H1 (cell line): Measurements from ENCODE around the gene ELMO1. TPM values are rescaled to one million over a fixed set of nuclear protein-coding genes. Genes with fewer than 3 reads are reported as not detected.

Source experiments
- CTCF ChIA-PET: fragments of 300-600 bp; sonication (Branson Sonifier 250); formaldehyde crosslinking; loops from one replicate; lab custom pipeline; 2021; ENCODE audit not compliant: partially characterized antibody; lab: Charles Lee
- POLR2A ChIA-PET: fragments of 300-600 bp; sonication (Branson Sonifier 250); formaldehyde crosslinking; loops from one replicate; lab custom pipeline; 2021; ENCODE audit warnings: inconsistent platforms; ENCODE audit not compliant: partially characterized antibody; lab: Charles Lee
- DNase-seq, 2 experiments: peaks; one replicate each; pipeline versions ENCODE4 v3.0.0 to v3.0.0-alpha.2; 2010 to 2022; ENCODE audit warnings: low spot score in 2 of 2, low read depth in 1 of 2, mixed read lengths in 1 of 2
- FAIRE-seq: peaks from 2 replicates; lab custom pipeline; 2011; peaks lifted over from hg19 to GRCh38; lab: Jason Lieb, UNC
- H2AFZ ChIP-seq: 2 replicates; pipeline ENCODE4 v1.8.1; 2012; ENCODE audit warnings: low read length, inconsistent platforms
- H2AK5ac ChIP-seq: 2 replicates; pipeline ENCODE4 v1.6.1; 2013; ENCODE audit warnings: low read depth, low read length
- H2BK120ac ChIP-seq: replicated peaks from 2 replicates; pipeline ENCODE3; 2013; ENCODE audit warnings: low read depth, low read length, inconsistent platforms
- H2BK12ac ChIP-seq: 2 replicates; pipeline ENCODE4 v1.6.1; 2013; ENCODE audit warnings: low read depth, low read length
- H2BK15ac ChIP-seq: 2 replicates; pipeline ENCODE4 v1.6.1; 2013; ENCODE audit warnings: low read length
- H2BK20ac ChIP-seq: 2 replicates; pipeline ENCODE4 v1.6.1; 2013; ENCODE audit warnings: low read length
- H2BK5ac ChIP-seq: 2 replicates; pipeline ENCODE4 v1.6.1; 2013; ENCODE audit warnings: low read depth, low read length
- H3K14ac ChIP-seq: 2 replicates; pipeline ENCODE4 v1.6.1; 2013; ENCODE audit warnings: inconsistent platforms; ENCODE audit not compliant: insufficient read length
- H3K18ac ChIP-seq: 2 replicates; pipeline ENCODE4 v1.6.1; 2013; ENCODE audit warnings: low read length; ENCODE audit errors: extremely low read depth
- H3K23ac ChIP-seq: 2 replicates; pipeline ENCODE4 v1.6.1; 2013; ENCODE audit warnings: inconsistent platforms; ENCODE audit not compliant: insufficient read length
- H3K23me2 ChIP-seq: 2 replicates; pipeline ENCODE4 v1.6.1; 2013; ENCODE audit warnings: low read depth, low read length
- H3K27ac ChIP-seq: 2 replicates; pipeline ENCODE4 v1.6.1; 2011; ENCODE audit warnings: low read depth, low read length, inconsistent platforms
- H3K27me3 ChIP-seq, 4 experiments: replicated peaks in 1 of 4; 1 replicate in 1 of 4; 2 replicates in 3 of 4; pipeline versions ENCODE4 v1.6.1 to v1.8.1; 2011 to 2013; ENCODE audit warnings: low read length in 3 of 4, mild to moderate bottlenecking in 3 of 4, inconsistent platforms in 2 of 4, mixed read lengths in 2 of 4, moderate library complexity in 1 of 4; ENCODE audit not compliant: control insufficient read depth in 3 of 4, insufficient read depth in 3 of 4; ENCODE audit errors: extremely low read depth in 1 of 4
- H3K36me3 ChIP-seq, 4 experiments: 2 replicates each; pipeline versions ENCODE4 v1.6.1 to v1.8.1; 2011 to 2013; ENCODE audit warnings: mild to moderate bottlenecking in 4 of 4, low read length in 3 of 4, moderate library complexity in 2 of 4, control low read depth in 1 of 4, inconsistent platforms in 1 of 4; ENCODE audit not compliant: insufficient read depth in 4 of 4, control insufficient read depth in 2 of 4
- H3K4ac ChIP-seq: replicated peaks from 2 replicates; pipeline ENCODE3; 2013; ENCODE audit warnings: low read length, low read depth, mixed read lengths, inconsistent platforms; ENCODE audit not compliant: insufficient read length
- H3K4me1 ChIP-seq, 4 experiments: replicated peaks in 1 of 4; 1 replicate in 1 of 4; 2 replicates in 3 of 4; pipeline versions ENCODE4 v1.6.1 to v1.8.1; 2011 to 2013; ENCODE audit warnings: low read length in 3 of 4, inconsistent platforms in 2 of 4, mixed read lengths in 1 of 4; ENCODE audit not compliant: insufficient read depth in 4 of 4, control insufficient read depth in 3 of 4
- H3K4me2 ChIP-seq, 2 experiments: 2 replicates each; pipeline versions ENCODE4 v1.6.1 to v1.8.1; 2011 to 2013; ENCODE audit warnings: low read depth in 2 of 2, low read length in 2 of 2, control low read depth in 1 of 2, inconsistent platforms in 1 of 2, mild to moderate bottlenecking in 1 of 2; ENCODE audit not compliant: insufficient read depth in 1 of 2
- H3K4me3 ChIP-seq, 4 experiments: fragments of 200-600, 300-600 bp in 1 of 4; sonication (generic), shearing (Covaris generic), sonication (Bioruptor Twin) in 1 of 4; 2 replicates each; pipeline versions ENCODE4 v1.5.1 to v1.8.1; 2011 to 2016; ENCODE audit warnings: low read length in 4 of 4, low read depth in 3 of 4, control low read depth in 2 of 4, inconsistent platforms in 2 of 4, mild to moderate bottlenecking in 2 of 4, mixed read lengths in 1 of 4, moderate library complexity in 1 of 4; ENCODE audit not compliant: insufficient read depth in 2 of 4; ENCODE audit errors: extremely low read depth in 1 of 4
- H3K56ac ChIP-seq: replicated peaks from 2 replicates; pipeline ENCODE3; 2013; ENCODE audit warnings: low read depth, mild to moderate bottlenecking, mixed read lengths, low read length, inconsistent platforms; ENCODE audit not compliant: insufficient read length
- H3K79me1 ChIP-seq: 2 replicates; pipeline ENCODE4 v1.6.1; 2013; ENCODE audit warnings: low read depth, low read length, control low read depth
- H3K79me2 ChIP-seq, 2 experiments: 2 replicates each; pipeline versions ENCODE4 v1.6.1 to v1.8.1; 2012 to 2013; ENCODE audit warnings: low read length in 2 of 2, mild to moderate bottlenecking in 2 of 2, inconsistent platforms in 1 of 2; ENCODE audit not compliant: insufficient read depth in 2 of 2, control insufficient read depth in 1 of 2
- H3K9ac ChIP-seq, 4 experiments: replicated peaks in 1 of 4; 1 replicate in 1 of 4; 2 replicates in 3 of 4; pipeline versions ENCODE4 v1.6.1 to v1.8.1; 2011 to 2013; ENCODE audit warnings: low read depth in 3 of 4, low read length in 3 of 4, control low read depth in 2 of 4, mild to moderate bottlenecking in 2 of 4, moderate library complexity in 2 of 4, inconsistent platforms in 1 of 4; ENCODE audit errors: extremely low read depth in 1 of 4
- H3K9me3 ChIP-seq, 2 experiments: 2 replicates each; pipeline versions ENCODE4 v1.6.1 to v1.8.1; 2012 to 2013; ENCODE audit warnings: mild to moderate bottlenecking in 2 of 2, moderate library complexity in 2 of 2, control low read depth in 1 of 2, inconsistent platforms in 1 of 2, low read depth in 1 of 2, low read length in 1 of 2, mixed read lengths in 1 of 2; ENCODE audit not compliant: insufficient read depth in 2 of 2
- H4K20me1 ChIP-seq, 2 experiments: replicated peaks in 1 of 2; 2 replicates each; pipeline versions ENCODE3 to v1.8.1; 2011 to 2013; ENCODE audit warnings: inconsistent platforms in 2 of 2, low read length in 2 of 2, mild to moderate bottlenecking in 1 of 2; ENCODE audit not compliant: insufficient read depth in 2 of 2, control insufficient read depth in 1 of 2
- H4K5ac ChIP-seq: 2 replicates; pipeline ENCODE4 v1.6.1; 2013; ENCODE audit warnings: low read length, low read depth, mixed read lengths, inconsistent platforms; ENCODE audit not compliant: insufficient read length
- H4K8ac ChIP-seq: 2 replicates; pipeline ENCODE4 v1.8.0; 2013; ENCODE audit warnings: mild to moderate bottlenecking, moderate library complexity, low read length, inconsistent platforms; ENCODE audit not compliant: insufficient read depth; ENCODE audit errors: extremely low read depth
- H4K91ac ChIP-seq: replicated peaks from 2 replicates; pipeline ENCODE3; 2013; ENCODE audit warnings: low read length, mixed read lengths, inconsistent platforms; ENCODE audit not compliant: insufficient read length
- BRCA1 ChIP-seq: IDR thresholded peaks from 2 replicates; pipeline ENCODE4 v1.6.1; 2012; ENCODE audit warnings: low read depth, low read length, improper control_type of control experiment
- CEBPB ChIP-seq: IDR thresholded peaks from 2 replicates; pipeline ENCODE4 v1.6.1; 2012; ENCODE audit warnings: low read depth, low read length
- CREB1 ChIP-seq: IDR thresholded peaks from 2 replicates; pipeline ENCODE4 v1.6.1; 2012; ENCODE audit warnings: inconsistent platforms
- EP300 ChIP-seq, 2 experiments: IDR thresholded peaks; 1 replicate in 1 of 2; 2 replicates in 1 of 2; pipeline ENCODE4 v1.6.1; 2011 to 2012; ENCODE audit warnings: low read depth in 2 of 2, low read length in 2 of 2, mild to moderate bottlenecking in 2 of 2, borderline replicate concordance in 1 of 2, inconsistent platforms in 1 of 2, moderate library complexity in 1 of 2
- HDAC2 ChIP-seq, 2 experiments: fragments of 300-600 bp in 1 of 2; sonication (generic) in 1 of 2; IDR thresholded peaks; 2 replicates each; pipeline ENCODE4 v1.6.1; 2011 to 2012; ENCODE audit warnings: low read depth in 2 of 2, low read length in 2 of 2, mild to moderate bottlenecking in 2 of 2, moderate library complexity in 2 of 2, borderline replicate concordance in 1 of 2, inconsistent platforms in 1 of 2
- JUND ChIP-seq: IDR thresholded peaks from 2 replicates; pipeline ENCODE4 v1.6.1; 2011; ENCODE audit warnings: mild to moderate bottlenecking, improper control_type of control experiment, low read length
- RXRA ChIP-seq: IDR thresholded peaks from 2 replicates; pipeline ENCODE4 v1.6.1; 2011; ENCODE audit warnings: low read depth, mild to moderate bottlenecking, low read length, moderate library complexity; ENCODE audit not compliant: insufficient read depth
- SIN3A ChIP-seq, 2 experiments: IDR thresholded peaks in 1 of 2; conservative IDR thresholded peaks in 1 of 2; 2 replicates each; pipeline ENCODE4 v1.6.1; 2011 to 2012; ENCODE audit warnings: low read length in 2 of 2, improper control_type of control experiment in 1 of 2, low read depth in 1 of 2, mild to moderate bottlenecking in 1 of 2
- WGBS, 2 experiments: shearing (Covaris generic) in 1 of 2; methylation state at CpG; one replicate each; pipeline versions ENCODE4 v1.1.6 to v1.1.7; 2013 to 2015; ENCODE audit warnings: low lambda C conversion rate in 2 of 2, mixed read lengths in 2 of 2, inconsistent platforms in 1 of 2, low coverage in 1 of 2, missing lambda C conversion rate in 1 of 2; ENCODE audit not compliant: insufficient replicate concordance in 2 of 2, insufficient coverage in 1 of 2, insufficient read length in 1 of 2; ENCODE audit errors: extremely low coverage in 1 of 2, missing lambda C conversion rate in 1 of 2; 5-methylcytosine and 5-hydroxymethylcytosine counted together
- polyA plus RNA-seq, 7 experiments: library from polyadenylated mRNA; depleted of rRNA in 3 of 7; stranded (reverse) in 5 of 7; unstranded in 2 of 7; fragments of >200 nt in 5 of 7; fragments of 200-250 nt in 2 of 7; gene quantifications; 1 replicate in 5 of 7; 2 replicates in 1 of 7; 4 replicates in 1 of 7; pipeline versions ENCODE4 v1.2.1 to v1.2.3, GENCODE V29; 2011 to 2013; ENCODE audit warnings: missing spikeins in 2 of 7, mixed read lengths in 2 of 7
- total RNA-seq: library from RNA; stranded (reverse); fragmentation: NEBNext Ultra II Directional; extraction: Animal tissue kit (Norgen Biotek cat#: 25700); gene quantifications from 2 replicates; pipeline ENCODE4 v1.2.1, GENCODE V29; 2021
- TF ChIP-seq, protein P1 (sequence below): IDR thresholded peaks from 2 replicates; pipeline ENCODE4 v1.6.1; 2012; ENCODE audit warnings: inconsistent platforms
- TF ChIP-seq, protein P2 (sequence below): IDR thresholded peaks from 2 replicates; pipeline ENCODE4 v1.6.1; 2011; ENCODE audit warnings: low read depth, mild to moderate bottlenecking, low read length; ENCODE audit not compliant: insufficient read depth

Gene ELMO1
- total and polyA plus RNA-seq, 2 of the 8 experiments (the other 6 are each of a cell fraction or from before 2014, with no cell fraction given), result 18.4 to 21.0 TPM

DNA sequence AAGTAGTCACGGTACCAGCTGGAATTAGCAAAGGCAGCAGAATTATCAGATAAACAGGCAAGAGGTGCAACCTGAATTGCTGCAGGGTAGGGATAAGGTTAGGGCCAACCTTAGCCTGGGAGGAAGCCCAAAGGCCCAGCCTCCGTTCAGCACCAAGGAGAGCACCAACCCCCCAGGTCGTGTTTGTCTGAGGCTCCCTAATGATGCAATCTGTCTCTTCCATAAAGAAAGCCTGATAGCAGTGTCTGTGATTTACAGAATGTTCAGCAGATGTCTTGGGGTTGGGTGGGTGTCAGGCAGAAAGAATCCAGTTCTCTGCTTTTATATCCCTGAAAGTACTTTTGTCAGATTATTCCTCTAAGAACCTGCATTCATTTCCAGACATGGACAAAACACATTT, 396.0 kb downstream of the ELMO1 start:
- Histone ChIP-seq H3K14ac (no peak overlapping the region), H3K18ac (no peak overlapping the region; the same call in 1 of the 2 replicates), H3K4ac (no peak overlapping the region), H3K27ac (no peak overlapping the region), H3K27me3 (no peaks in the 10 kb centered on the region), H3K4me1 (peaks cover 0 to 2% (median 0%) of the 10 kb centered on the region in 4 experiments; a peak in 1 of 7 replicates), H4K91ac (no peak overlapping the region), H2BK20ac (no peak overlapping the region; the same call in 1 of the 2 replicates), H2BK5ac (no peak overlapping the region), H3K56ac (no peak overlapping the region), H3K9me3 (no peaks in the 10 kb centered on the region), H2BK120ac (no peak overlapping the region), H3K9ac (no peak overlapping the region), H3K23ac (no peak overlapping the region), H3K23me2 (no peaks in the 10 kb centered on the region), H3K79me2 (no peaks in the 10 kb centered on the region), H4K8ac (no peak overlapping the region), H3K79me1 (no peaks in the 10 kb centered on the region), H3K4me3 (no peak overlapping the region), H2AFZ (no peak overlapping the region), H3K36me3 (no peaks in the 10 kb centered on the region; a peak in 1 of 8 replicates), H4K5ac (no peak overlapping the region), H3K4me2 (no peak overlapping the region), H2AK5ac (no peak overlapping the region), H2BK15ac (no peak overlapping the region), H4K20me1 (no peaks in the 10 kb centered on the region), H2BK12ac (no peak overlapping the region)
- 29% methylated on average over 3 of the region's 3 CpGs; no CpG with 5 or more reads in 1 of the 2 experiments for WGBS, 2 experiments
- POLR2A ChIA-PET, result no interaction called here
- CTCF ChIA-PET, result no interaction called here
- DNase-seq, result peak; percentile 33 to 85
- peak; percentile 93 for FAIRE-seq
- TF ChIP-seq SIN3A (conservative IDR thresholded peaks at IDR 0.05 in 1 of 2, IDR thresholded peaks at IDR 0.05 in 1 of 2; ENCODE audit: low read depth in 1 of 2, low read length in 2 of 2) (peak; percentile 45 to 87; a peak in 2 of 4 replicates), CEBPB (peak; percentile 99), BRCA1 (no peak), JUND (peak; percentile 83), RXRA (no peak), CREB1 (0 out of 2 replicates have a peak, but pooled peaks have one; percentile 24), EP300 (IDR thresholded peaks at IDR 0.05; ENCODE audit: borderline replicate concordance in 1 of 2, low read depth in 2 of 2, low read length in 2 of 2) (0 out of 3 replicates have a peak, but pooled peaks of 1 of the 2 experiments have one; percentile 30), HDAC2 (IDR thresholded peaks at IDR 0.05; ENCODE audit: borderline replicate concordance in 1 of 2, low read depth in 2 of 2, low read length in 2 of 2) (peak in 1 of 2 experiments; percentile 39; a peak in 1 of 4 replicates)
- TF ChIP-seq, protein P1, sequence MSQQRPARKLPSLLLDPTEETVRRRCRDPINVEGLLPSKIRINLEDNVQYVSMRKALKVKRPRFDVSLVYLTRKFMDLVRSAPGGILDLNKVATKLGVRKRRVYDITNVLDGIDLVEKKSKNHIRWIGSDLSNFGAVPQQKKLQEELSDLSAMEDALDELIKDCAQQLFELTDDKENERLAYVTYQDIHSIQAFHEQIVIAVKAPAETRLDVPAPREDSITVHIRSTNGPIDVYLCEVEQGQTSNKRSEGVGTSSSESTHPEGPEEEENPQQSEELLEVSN, result no peak
- TF ChIP-seq, protein P2, sequence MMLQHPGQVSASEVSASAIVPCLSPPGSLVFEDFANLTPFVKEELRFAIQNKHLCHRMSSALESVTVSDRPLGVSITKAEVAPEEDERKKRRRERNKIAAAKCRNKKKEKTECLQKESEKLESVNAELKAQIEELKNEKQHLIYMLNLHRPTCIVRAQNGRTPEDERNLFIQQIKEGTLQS, result peak; percentile 94
